Measurements from ENCODE around the gene OR4D11. TPM values are rescaled to one million over a fixed set of nuclear protein-coding genes. Genes with fewer than 3 reads are reported as not detected.
A peak's percentile ranks its signal among the peaks of the same experiment; 100 is the strongest.

OR4D11 gene
- total and polyA plus RNA-seq, 9 of the 15 experiments (the other 6 are each of a cell fraction or from before 2014, with no cell fraction given): not detected

GRCh38 chr11:59550368-59550841 is 47.0 kb downstream of the OR4D11 start (continued):
- TF ChIP-seq CHD7 (IDR thresholded peaks at IDR 0.05; ENCODE audit: low read depth, low read length): no peak
- no peak for TF ChIP-seq MAFG (tag; conservative IDR thresholded peaks at IDR 0.05)
- TF ChIP-seq CEBPG (CRISPR knock-in tag; IDR thresholded peaks at IDR 0.05): peak; percentile 72; the same call in 1 of the 2 replicates
- no peak for TF ChIP-seq CEBPG (tag; conservative IDR thresholded peaks at IDR 0.05 in 1 of 2, IDR thresholded peaks at IDR 0.05 in 1 of 2)
- no peak for TF ChIP-seq ZNF551 (CRISPR knock-in tag; IDR thresholded peaks at IDR 0.05)
- no peak for TF ChIP-seq ZNF280B (CRISPR knock-in tag; IDR thresholded peaks at IDR 0.05)
- peak; percentile 51; the same call in 1 of the 2 replicates for TF ChIP-seq CGGBP1 (CRISPR knock-in tag; IDR thresholded peaks at IDR 0.05)
- no peak for TF ChIP-seq MNT (conservative IDR thresholded peaks at IDR 0.05)
- TF ChIP-seq ZNF12 (CRISPR knock-in tag; IDR thresholded peaks at IDR 0.05): no peak
- TF ChIP-seq RBM22 (IDR thresholded peaks at IDR 0.05; ENCODE audit: low read depth, low read length, poor library complexity, severe bottlenecking): peak; percentile 72

Data from K562 (cell line).